Measurements from ENCODE around the gene CLCN7. TPM values are rescaled to one million over a fixed set of nuclear protein-coding genes. Genes with fewer than 3 reads are reported as not detected.

CLCN7 gene
- total and polyA plus RNA-seq, 2 of the 8 experiments (the other 6 are each of a cell fraction or from before 2014, with no cell fraction given) = 38.6 to 81.5 TPM

GRCh38 chr16:1461146-1461545, 13.7 kb downstream of the CLCN7 start (continued):
- TF ChIP-seq CREB1 (IDR thresholded peaks at IDR 0.05) (no peak), KDM1A (IDR thresholded peaks at IDR 0.05; ENCODE audit: borderline replicate concordance, low read length) (no peak), TAF1 (IDR thresholded peaks at IDR 0.05; ENCODE audit: low read depth, low read length) (no peak), EGR1 (IDR thresholded peaks at IDR 0.05; ENCODE audit: borderline replicate concordance, low read depth, low read length) (no peak), NANOG (IDR thresholded peaks at IDR 0.05; ENCODE audit: insufficient read depth, low read depth, low read length, poor library complexity, severe bottlenecking) (no peak), JUN (IDR thresholded peaks at IDR 0.05; ENCODE audit: low read depth, low read length) (no peak), CHD2 (IDR thresholded peaks at IDR 0.05; ENCODE audit: low read length) (no peak)
